ENCODE measurements around the gene OAS2.

The OAS2 gene

DNA sequence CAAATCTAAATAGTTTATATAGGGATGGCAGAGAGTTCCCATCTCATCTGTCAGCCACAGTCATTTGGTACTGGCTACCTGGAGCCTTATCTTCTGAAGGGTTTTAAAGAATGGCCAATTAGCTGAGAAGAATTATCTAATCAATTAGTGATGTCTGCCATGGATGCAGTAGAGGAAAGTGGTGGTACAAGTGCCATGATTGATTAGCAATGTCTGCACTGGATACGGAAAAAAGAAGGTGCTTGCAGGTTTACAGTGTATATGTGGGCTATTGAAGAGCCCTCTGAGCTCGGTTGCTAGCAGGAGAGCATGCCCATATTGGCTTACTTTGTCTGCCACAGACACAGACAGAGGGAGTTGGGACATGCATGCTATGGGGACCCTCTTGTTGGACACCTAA is 7.9 kb upstream of the OAS2 start:
- H2AFZ ChIP-seq, result no peak overlapping the region
- H3K27ac ChIP-seq, result no peak overlapping the region
- TF ChIP-seq, protein P1, sequence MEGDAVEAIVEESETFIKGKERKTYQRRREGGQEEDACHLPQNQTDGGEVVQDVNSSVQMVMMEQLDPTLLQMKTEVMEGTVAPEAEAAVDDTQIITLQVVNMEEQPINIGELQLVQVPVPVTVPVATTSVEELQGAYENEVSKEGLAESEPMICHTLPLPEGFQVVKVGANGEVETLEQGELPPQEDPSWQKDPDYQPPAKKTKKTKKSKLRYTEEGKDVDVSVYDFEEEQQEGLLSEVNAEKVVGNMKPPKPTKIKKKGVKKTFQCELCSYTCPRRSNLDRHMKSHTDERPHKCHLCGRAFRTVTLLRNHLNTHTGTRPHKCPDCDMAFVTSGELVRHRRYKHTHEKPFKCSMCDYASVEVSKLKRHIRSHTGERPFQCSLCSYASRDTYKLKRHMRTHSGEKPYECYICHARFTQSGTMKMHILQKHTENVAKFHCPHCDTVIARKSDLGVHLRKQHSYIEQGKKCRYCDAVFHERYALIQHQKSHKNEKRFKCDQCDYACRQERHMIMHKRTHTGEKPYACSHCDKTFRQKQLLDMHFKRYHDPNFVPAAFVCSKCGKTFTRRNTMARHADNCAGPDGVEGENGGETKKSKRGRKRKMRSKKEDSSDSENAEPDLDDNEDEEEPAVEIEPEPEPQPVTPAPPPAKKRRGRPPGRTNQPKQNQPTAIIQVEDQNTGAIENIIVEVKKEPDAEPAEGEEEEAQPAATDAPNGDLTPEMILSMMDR (IDR thresholded peaks at IDR 0.05), result no peak
- H3K9ac ChIP-seq, result no peak overlapping the region
- no peaks in the 10 kb centered on the region for H3K79me2 ChIP-seq
- no peaks in the 10 kb centered on the region for H3K9me3 ChIP-seq (ENCODE audit: control insufficient read depth, low read length)
- H3K4me1 ChIP-seq, result no peaks in the 10 kb centered on the region
- H3K4me2 ChIP-seq (ENCODE audit: low read length), result no peak overlapping the region
- H3K27me3 ChIP-seq (ENCODE audit: control insufficient read depth, insufficient read depth, low read length), result no peaks in the 10 kb centered on the region
- no peak overlapping the region for H3K4me3 ChIP-seq (ENCODE audit: low read depth, low read length)
- H3K36me3 ChIP-seq (ENCODE audit: control insufficient read depth, insufficient read depth, low read length), result no peaks in the 10 kb centered on the region

DNA sequence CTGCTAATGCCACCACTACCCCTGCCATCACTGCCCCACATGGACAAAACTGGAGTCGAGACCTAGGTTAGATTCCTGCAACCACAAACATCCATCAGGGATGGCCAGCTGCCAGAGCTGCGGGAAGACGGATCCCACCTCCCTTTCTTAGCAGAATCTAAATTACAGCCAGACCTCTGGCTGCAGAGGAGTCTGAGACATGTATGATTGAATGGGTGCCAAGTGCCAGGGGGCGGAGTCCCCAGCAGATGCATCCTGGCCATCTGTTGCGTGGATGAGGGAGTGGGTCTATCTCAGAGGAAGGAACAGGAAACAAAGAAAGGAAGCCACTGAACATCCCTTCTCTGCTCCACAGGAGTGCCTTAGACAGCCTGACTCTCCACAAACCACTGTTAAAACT is 7.1 kb upstream of the OAS2 start:
- no peaks in the 10 kb centered on the region for H3K36me3 ChIP-seq (ENCODE audit: control insufficient read depth, insufficient read depth, low read length)
- TF ChIP-seq, protein P1 (IDR thresholded peaks at IDR 0.05), result no peak
- H3K9ac ChIP-seq, result no peak overlapping the region
- no peaks in the 10 kb centered on the region for H3K9me3 ChIP-seq (ENCODE audit: control insufficient read depth, low read length)
- no peaks in the 10 kb centered on the region for H3K79me2 ChIP-seq
- no peaks in the 10 kb centered on the region for H3K4me1 ChIP-seq
- H3K27ac ChIP-seq, result no peak overlapping the region
- H2AFZ ChIP-seq, result no peak overlapping the region
- H3K4me2 ChIP-seq (ENCODE audit: low read length), result no peak overlapping the region
- H3K4me3 ChIP-seq (ENCODE audit: low read depth, low read length), result no peak overlapping the region
- H3K27me3 ChIP-seq (ENCODE audit: control insufficient read depth, insufficient read depth, low read length), result no peaks in the 10 kb centered on the region

DNA sequence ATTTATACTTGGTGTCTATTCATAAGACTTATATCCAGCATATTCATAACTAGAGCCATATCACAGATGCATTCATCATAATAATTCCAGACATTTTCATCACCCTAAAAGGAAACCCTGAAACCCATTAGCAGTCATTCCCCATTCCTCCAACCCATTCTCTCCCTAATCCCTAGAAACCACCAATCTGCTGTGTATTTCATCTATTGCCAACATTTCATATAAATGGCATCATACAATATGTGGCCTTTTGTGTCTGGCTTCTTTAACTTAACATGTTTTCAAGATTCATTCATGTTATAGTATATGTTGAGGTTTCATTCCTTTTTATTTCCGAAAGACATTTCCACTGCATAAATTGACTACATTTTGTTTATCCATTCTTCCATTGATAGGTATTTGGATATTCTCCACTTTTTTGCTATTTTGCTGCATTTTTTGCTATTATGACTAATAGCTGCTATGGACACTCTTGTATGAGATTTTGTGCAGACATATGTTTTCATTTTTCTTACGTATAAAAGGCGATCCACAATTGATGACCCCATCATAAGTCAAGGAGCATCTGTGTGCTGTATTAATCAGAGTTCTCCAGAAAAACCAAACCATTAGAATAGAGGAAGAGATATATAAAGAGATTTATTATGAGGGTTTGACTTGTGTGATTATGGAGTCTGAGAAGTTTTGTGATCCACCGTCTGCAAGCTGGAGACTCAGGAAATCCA is 5.1 kb upstream of the OAS2 start:
- Histone ChIP-seq H2AFZ (no peak overlapping the region), H3K27me3 (ENCODE audit: control insufficient read depth, insufficient read depth, low read length) (no peaks in the 10 kb centered on the region), H3K27ac (no peak overlapping the region), H3K4me3 (ENCODE audit: low read depth, low read length) (no peak overlapping the region), H3K9ac (no peak overlapping the region), H3K9me3 (ENCODE audit: control insufficient read depth, low read length) (no peaks in the 10 kb centered on the region), H3K79me2 (no peaks in the 10 kb centered on the region), H3K4me1 (no peaks in the 10 kb centered on the region), H3K36me3 (ENCODE audit: control insufficient read depth, insufficient read depth, low read length) (no peaks in the 10 kb centered on the region), H3K4me2 (ENCODE audit: low read length) (no peak overlapping the region)
- TF ChIP-seq, protein P1 (IDR thresholded peaks at IDR 0.05), result no peak

DNA sequence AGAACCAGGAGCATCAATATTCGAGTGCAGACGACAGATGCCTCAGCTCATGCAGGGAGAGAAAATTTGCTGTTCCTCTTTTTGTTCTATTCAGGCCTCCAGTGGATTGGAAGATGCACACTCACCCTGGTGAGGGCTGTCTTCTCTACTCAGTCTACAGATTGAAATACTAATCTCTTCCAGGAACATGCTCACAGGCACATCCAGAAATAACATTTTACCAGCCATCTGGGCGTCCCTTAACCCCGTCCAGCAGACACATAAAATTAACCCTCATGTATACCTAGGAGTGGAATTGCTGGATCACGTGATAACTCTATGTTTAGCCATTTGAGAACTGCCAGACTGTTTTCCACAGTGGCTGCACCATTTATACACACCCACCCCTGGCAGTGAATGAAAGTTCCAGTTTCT is 4.5 kb upstream of the OAS2 start:
- Histone ChIP-seq H3K9ac (no peak overlapping the region), H3K9me3 (ENCODE audit: control insufficient read depth, low read length) (no peaks in the 10 kb centered on the region), H3K4me2 (ENCODE audit: low read length) (no peak overlapping the region), H3K27ac (no peak overlapping the region), H3K4me3 (ENCODE audit: low read depth, low read length) (no peak overlapping the region), H3K27me3 (ENCODE audit: control insufficient read depth, insufficient read depth, low read length) (no peaks in the 10 kb centered on the region), H3K4me1 (no peaks in the 10 kb centered on the region), H2AFZ (no peak overlapping the region), H3K36me3 (ENCODE audit: control insufficient read depth, insufficient read depth, low read length) (no peaks in the 10 kb centered on the region), H3K79me2 (no peaks in the 10 kb centered on the region)
- TF ChIP-seq, protein P1 (IDR thresholded peaks at IDR 0.05), result no peak

DNA sequence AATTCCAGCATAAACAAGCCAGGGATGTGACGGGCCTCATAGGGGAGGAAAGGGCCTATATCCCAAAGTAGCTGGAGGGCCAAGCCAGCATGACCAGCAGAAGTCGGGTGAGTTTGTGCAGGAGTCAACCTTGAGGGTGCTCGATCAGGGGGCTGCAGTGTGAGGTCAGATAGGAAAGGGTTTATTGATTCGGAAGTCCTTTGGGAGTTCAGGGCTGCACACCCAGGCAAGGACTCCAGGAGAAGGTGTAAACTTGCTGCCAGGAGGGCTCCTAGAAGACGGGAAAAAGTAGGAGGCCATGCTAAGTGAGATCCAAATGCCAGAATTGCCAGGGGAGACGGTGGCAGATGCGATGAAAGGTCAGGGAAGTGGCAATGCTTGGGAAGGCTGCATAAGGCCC is 3.4 kb upstream of the OAS2 start:
- Histone ChIP-seq H3K27me3 (ENCODE audit: control insufficient read depth, insufficient read depth, low read length) (no peaks in the 10 kb centered on the region), H3K36me3 (ENCODE audit: control insufficient read depth, insufficient read depth, low read length) (no peaks in the 10 kb centered on the region), H3K9me3 (ENCODE audit: control insufficient read depth, low read length) (no peaks in the 10 kb centered on the region), H3K4me1 (no peaks in the 10 kb centered on the region), H3K9ac (no peak overlapping the region), H2AFZ (no peak overlapping the region), H3K4me3 (ENCODE audit: low read depth, low read length) (no peak overlapping the region), H3K27ac (no peak overlapping the region), H3K4me2 (ENCODE audit: low read length) (no peak overlapping the region), H3K79me2 (no peaks in the 10 kb centered on the region)
- TF ChIP-seq, protein P1 (IDR thresholded peaks at IDR 0.05), result no peak
